Mammary epithelial cell (primary cell): Measurements from ENCODE around the gene CCDC184.

Experiments
- CTCF ChIP-seq, 2 donors: IDR thresholded peaks in 1 of 2; conservative IDR thresholded peaks in 1 of 2; 2 replicates each; pipeline ENCODE4 v1.5.1; 2011 to 2012; ENCODE audit warnings: inconsistent platforms in 2 of 2, low read length in 2 of 2, mild to moderate bottlenecking in 2 of 2, control low read depth in 1 of 2, low read depth in 1 of 2; ENCODE audit not compliant: insufficient read depth in 1 of 2; ENCODE audit errors: extremely low read depth in 1 of 2
- EZH2 ChIP-seq: IDR thresholded peaks from 2 replicates; pipeline ENCODE4 v1.6.1; 2012; ENCODE audit warnings: low read length, inconsistent platforms, borderline replicate concordance

GRCh38 chr12:48145981-48146380 is 37.5 kb upstream of the CCDC184 start:
- TF ChIP-seq CTCF (conservative IDR thresholded peaks at IDR 0.05 in 1 of 2, IDR thresholded peaks at IDR 0.05 in 1 of 2; ENCODE audit: extremely low read depth in 1 of 2, insufficient read depth in 1 of 2, low read depth in 1 of 2, low read length in 2 of 2) (no peak), EZH2 (no peak)
